Parathyroid adenoma (tissue), 2 donors: Measurements from ENCODE around the gene METTL1.
A peak's percentile ranks its signal among the peaks of the same experiment; 100 is the strongest.

Source experiments
- H2AFZ ChIP-seq: fragments of 300-600 bp; sonication (generic); one replicate; pipeline ENCODE4 v1.7.0; 2017; ENCODE audit warnings: antibody characterized with exemption, mild to moderate bottlenecking
- H3K27ac ChIP-seq: fragments of 300-600 bp; sonication (generic); one replicate; pipeline ENCODE4 v1.7.0; 2017
- H3K27me3 ChIP-seq: fragments of 300-600 bp; sonication (generic); one replicate; pipeline ENCODE4 v1.7.0; 2017; ENCODE audit warnings: low read length; ENCODE audit not compliant: control insufficient read depth, insufficient read depth
- H3K36me3 ChIP-seq: fragments of 300-600 bp; sonication (generic); one replicate; pipeline ENCODE4 v1.7.0; 2017; ENCODE audit warnings: low read length; ENCODE audit not compliant: control insufficient read depth, insufficient read depth
- H3K4me1 ChIP-seq: fragments of 300-600 bp; sonication (generic); one replicate; pipeline ENCODE4 v1.7.0; 2017; ENCODE audit warnings: control low read depth
- H3K4me2 ChIP-seq: fragments of 300-600 bp; sonication (generic); one replicate; pipeline ENCODE4 v1.7.0; 2017; ENCODE audit warnings: low read length
- H3K4me3 ChIP-seq: fragments of 300-600 bp; sonication (generic); one replicate; pipeline ENCODE4 v1.7.0; 2017; ENCODE audit warnings: low read depth, low read length
- H3K79me2 ChIP-seq: fragments of 300-600 bp; sonication (generic); one replicate; pipeline ENCODE4 v1.7.0; 2017; ENCODE audit warnings: control low read depth
- H3K9ac ChIP-seq: fragments of 300-600 bp; sonication (generic); one replicate; pipeline ENCODE4 v1.7.0; 2017; ENCODE audit warnings: mild to moderate bottlenecking
- H3K9me3 ChIP-seq: fragments of 300-600 bp; sonication (generic); one replicate; pipeline ENCODE4 v1.7.0; 2017; ENCODE audit warnings: low read length; ENCODE audit not compliant: control insufficient read depth
- TF ChIP-seq, protein P1 (sequence below): fragments of 300-600 bp; sonication (generic); IDR thresholded peaks from one replicate; pipeline ENCODE4 v1.7.0; 2017; ENCODE audit warnings: antibody characterized with exemption, mild to moderate bottlenecking
- donor health status: primary hyperparathyroidism.

Gene METTL1

DNA sequence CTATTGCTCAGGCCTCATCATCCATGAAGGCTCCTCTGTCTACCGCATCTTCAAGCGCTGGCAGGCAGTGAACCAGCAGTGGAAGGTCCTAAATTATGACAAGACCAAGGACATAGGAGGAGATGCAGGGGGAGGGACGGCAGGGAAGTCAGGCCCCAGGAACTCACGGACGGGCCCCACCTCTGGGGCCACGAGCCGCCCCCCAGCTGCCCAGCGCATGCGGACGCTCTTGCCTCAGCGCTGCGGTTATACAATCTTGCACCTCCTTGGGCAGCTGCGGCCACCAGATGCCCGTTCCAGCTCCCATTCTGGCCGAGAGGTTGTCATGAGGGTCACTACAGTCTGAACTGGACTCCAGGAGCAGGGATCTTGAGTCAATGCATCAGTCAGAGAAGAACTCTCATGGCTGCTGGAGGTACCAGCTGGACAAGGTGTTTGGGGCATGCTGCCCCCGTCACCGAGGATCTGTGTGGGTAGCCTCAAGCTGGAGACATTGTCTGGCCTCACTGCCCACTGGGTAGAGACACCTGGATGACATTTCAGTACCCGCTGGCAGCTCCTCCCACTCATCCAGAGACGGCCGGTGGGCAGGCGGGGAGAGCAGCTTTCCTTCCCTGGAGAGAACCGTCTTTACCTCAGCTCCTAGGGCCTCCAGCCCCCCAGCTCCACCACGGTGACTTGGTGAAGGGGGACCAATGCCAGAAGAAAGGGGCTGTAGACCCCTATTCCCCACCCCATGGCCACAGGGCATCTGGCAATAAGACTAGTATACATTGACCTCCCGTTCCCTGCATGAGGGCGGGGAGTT lies 13.1 kb downstream of the METTL1 start:
- H3K9me3 ChIP-seq: no peaks in the 10 kb centered on the region
- no peak overlapping the region for H3K4me2 ChIP-seq
- peaks cover 5% of the 10 kb centered on the region for H3K79me2 ChIP-seq
- H3K4me3 ChIP-seq: no peak overlapping the region
- TF ChIP-seq, protein P1, sequence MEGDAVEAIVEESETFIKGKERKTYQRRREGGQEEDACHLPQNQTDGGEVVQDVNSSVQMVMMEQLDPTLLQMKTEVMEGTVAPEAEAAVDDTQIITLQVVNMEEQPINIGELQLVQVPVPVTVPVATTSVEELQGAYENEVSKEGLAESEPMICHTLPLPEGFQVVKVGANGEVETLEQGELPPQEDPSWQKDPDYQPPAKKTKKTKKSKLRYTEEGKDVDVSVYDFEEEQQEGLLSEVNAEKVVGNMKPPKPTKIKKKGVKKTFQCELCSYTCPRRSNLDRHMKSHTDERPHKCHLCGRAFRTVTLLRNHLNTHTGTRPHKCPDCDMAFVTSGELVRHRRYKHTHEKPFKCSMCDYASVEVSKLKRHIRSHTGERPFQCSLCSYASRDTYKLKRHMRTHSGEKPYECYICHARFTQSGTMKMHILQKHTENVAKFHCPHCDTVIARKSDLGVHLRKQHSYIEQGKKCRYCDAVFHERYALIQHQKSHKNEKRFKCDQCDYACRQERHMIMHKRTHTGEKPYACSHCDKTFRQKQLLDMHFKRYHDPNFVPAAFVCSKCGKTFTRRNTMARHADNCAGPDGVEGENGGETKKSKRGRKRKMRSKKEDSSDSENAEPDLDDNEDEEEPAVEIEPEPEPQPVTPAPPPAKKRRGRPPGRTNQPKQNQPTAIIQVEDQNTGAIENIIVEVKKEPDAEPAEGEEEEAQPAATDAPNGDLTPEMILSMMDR: no peak
- no peak overlapping the region for H2AFZ ChIP-seq
- H3K27me3 ChIP-seq: no peaks in the 10 kb centered on the region
- H3K36me3 ChIP-seq: no peaks in the 10 kb centered on the region
- no peak overlapping the region for H3K9ac ChIP-seq
- H3K27ac ChIP-seq: no peak overlapping the region
- H3K4me1 ChIP-seq: no peaks in the 10 kb centered on the region

DNA sequence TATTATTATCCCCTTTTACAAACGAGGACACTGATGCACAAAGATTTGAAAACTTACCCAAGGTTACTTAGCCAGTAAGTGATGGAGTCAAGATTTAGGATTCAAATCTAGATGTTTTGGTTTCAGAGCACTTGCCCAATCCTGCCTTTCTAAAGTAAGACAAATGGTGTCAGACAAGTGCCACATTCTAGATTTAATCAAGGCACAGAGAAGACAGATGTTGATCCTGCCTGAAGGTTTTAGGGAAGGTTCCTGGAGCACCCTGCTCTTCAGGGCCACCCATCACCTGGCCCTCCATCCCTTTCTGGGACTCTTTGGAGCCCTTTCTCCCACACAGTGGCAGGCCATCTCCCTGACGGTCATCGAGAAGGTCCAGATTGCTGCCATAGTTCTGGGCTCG lies 14.1 kb downstream of the METTL1 start:
- Histone ChIP-seq H3K4me2 (no peak overlapping the region), H3K79me2 (peaks cover 5% of the 10 kb centered on the region), H3K4me3 (no peak overlapping the region), H3K9me3 (no peaks in the 10 kb centered on the region), H3K27ac (no peak overlapping the region), H2AFZ (no peak overlapping the region), H3K9ac (no peak overlapping the region), H3K36me3 (no peaks in the 10 kb centered on the region), H3K27me3 (no peaks in the 10 kb centered on the region), H3K4me1 (peaks cover 4% of the 10 kb centered on the region)
- TF ChIP-seq, protein P1: no peak

DNA sequence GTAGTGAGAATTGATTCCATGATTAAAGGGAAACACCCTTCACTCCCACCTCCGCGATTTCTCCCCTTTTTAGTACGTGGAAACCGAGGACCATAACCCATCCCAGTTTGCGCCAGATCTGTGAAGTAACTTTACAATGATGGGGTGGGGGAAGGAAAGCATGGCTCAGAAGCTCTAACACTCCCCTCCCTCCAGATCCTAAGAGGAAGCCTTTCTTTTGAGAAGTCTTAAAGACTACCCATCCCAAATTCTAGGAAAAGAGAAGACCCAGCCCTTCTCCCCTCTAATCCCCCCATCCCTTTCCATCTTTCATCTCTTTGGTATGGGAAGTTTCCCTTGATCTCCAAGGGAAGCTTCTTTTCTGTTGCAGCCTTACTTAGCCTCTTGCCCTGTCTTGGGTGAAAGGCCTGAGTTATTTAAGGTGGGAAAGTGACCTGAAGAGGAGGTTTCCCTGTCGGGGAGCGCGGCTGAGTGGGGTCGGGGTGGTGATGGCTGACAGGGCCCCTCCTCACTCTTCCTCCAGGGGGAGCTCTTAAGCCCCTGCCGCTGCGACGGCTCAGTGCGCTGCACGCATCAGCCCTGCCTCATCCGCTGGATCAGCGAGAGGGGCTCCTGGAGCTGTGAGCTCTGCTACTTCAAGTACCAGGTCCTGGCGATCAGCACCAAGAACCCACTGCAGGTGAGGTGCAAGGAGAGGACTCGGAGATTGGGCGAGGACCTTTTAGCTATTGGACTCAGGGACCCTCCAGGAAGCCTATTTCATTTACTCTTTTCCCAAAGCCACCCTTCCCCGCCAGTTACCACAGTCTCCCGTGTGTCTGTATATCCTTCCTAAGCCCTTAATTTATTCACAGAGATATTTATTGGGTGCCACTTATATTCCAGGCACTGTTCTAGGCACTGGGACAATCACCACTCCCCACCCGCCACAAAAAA lies 15.2 kb downstream of the METTL1 start:
- H3K4me3 ChIP-seq: peak overlapping the region; percentile 59
- no peaks in the 10 kb centered on the region for H3K27me3 ChIP-seq
- no peaks in the 10 kb centered on the region for H3K36me3 ChIP-seq
- H3K9ac ChIP-seq: no peak overlapping the region
- H3K4me1 ChIP-seq: peaks cover 5% of the 10 kb centered on the region
- no peak overlapping the region for H2AFZ ChIP-seq
- peaks cover 5% of the 10 kb centered on the region for H3K79me2 ChIP-seq
- no peak overlapping the region for H3K27ac ChIP-seq
- no peak overlapping the region for H3K4me2 ChIP-seq
- TF ChIP-seq, protein P1: no peak
- no peaks in the 10 kb centered on the region for H3K9me3 ChIP-seq

GRCh38 chr12:57755454-57756372 lies 16.2 kb downstream of the METTL1 start:
- Histone ChIP-seq H3K79me2 (peaks cover 5% of the 10 kb centered on the region), H3K4me3 (peak overlapping the region; percentile 59), H3K27me3 (no peaks in the 10 kb centered on the region), H3K9me3 (no peaks in the 10 kb centered on the region), H3K9ac (no peak overlapping the region), H2AFZ (peak overlapping the region; percentile 43), H3K36me3 (no peaks in the 10 kb centered on the region), H3K4me1 (peaks cover 9% of the 10 kb centered on the region), H3K27ac (no peak overlapping the region), H3K4me2 (peak overlapping the region; percentile 77)
- TF ChIP-seq, protein P1: no peak
